Transverse colon (tissue), 4 donors: Measurements from ENCODE around the gene MED27.

ENCODE experiments used
- CTCF ChIP-seq, 5 experiments: fragments of 200-600 bp in 3 of 5; fragments of 450-650 bp in 2 of 5; sonication (generic) in 3 of 5; IDR thresholded peaks; 1 replicate in 2 of 5; 2 replicates in 3 of 5; pipeline ENCODE4 v1.5.1; 2016 to 2017; ENCODE audit warnings: antibody characterized with exemption in 5 of 5, inconsistent platforms in 3 of 5, mild to moderate bottlenecking in 2 of 5, moderate library complexity in 1 of 5
- EP300 ChIP-seq: sonication (generic); formaldehyde crosslinking; IDR thresholded peaks from one replicate; pipeline ENCODE4 v1.6.1; 2017; ENCODE audit warnings: antibody characterized with exemption, low read depth
- POLR2A ChIP-seq: fragments of 450-650 bp; IDR thresholded peaks from one replicate; pipeline ENCODE4 v1.6.1; 2016; ENCODE audit warnings: antibody characterized with exemption, mild to moderate bottlenecking, moderate library complexity
- POLR2AphosphoS5 ChIP-seq, 3 donors: sonication (generic); formaldehyde crosslinking; IDR thresholded peaks; one replicate each; pipeline ENCODE4 v1.6.1; 2016; ENCODE audit warnings: antibody characterized with exemption in 3 of 3

GRCh38 chr9:131934673-131935072 is 145.0 kb downstream of the MED27 start:
- TF ChIP-seq CTCF (IDR thresholded peaks at IDR 0.05), result no peak
- no peak for TF ChIP-seq EP300
- no peak for TF ChIP-seq POLR2A
- no peak for TF ChIP-seq POLR2AphosphoS5 (IDR thresholded peaks at IDR 0.05)
